Measurements from ENCODE around the gene FAM234A.

FAM234A gene

DNA sequence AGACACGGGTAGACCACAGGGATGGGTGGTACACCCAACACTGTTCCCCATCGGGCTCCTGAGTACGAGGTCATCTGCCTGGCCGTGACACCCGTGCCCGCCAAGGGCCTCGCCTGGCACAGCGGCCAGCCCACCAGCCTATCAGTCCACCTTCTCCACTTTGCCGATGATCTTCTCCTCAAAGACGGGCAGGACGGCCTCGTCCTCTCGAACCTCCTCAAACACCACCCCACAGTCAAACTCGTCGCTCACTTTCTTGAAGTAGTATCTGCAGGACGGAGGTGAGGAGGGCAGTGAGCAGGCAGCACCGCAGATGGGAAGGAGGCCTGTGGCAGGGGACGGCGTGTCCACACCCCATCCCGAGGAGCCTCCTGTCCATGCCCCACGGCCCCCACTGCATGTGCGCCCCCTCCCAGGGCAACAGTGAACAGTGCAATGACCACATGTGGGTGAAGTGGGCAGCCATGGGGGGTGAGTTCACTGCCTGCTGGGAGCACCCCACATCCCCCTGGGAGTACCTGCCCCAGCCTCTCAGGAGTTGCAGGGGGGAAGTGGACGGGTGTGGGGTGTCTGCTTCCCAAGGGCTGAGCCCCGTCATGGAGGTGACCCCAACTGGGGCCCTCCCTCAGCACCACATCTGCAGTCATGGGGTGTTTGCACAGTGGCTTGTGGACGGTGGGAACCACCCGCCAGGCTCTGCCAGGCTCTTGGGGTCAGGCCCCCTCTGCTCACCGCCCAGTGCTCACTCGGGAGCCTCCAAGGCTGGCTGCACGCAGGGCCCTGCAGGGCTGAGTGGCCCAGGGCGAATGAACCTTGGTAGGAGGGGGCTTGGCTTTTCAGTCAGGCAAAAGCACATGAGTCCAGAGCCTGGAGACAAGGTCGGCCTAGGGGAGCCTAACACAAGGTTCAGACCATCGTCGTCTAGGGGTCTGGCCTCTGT, 53.6 kb downstream of the FAM234A start:
- FAIRE-seq (no peak), DNase-seq (ENCODE audit: insufficient read length, low spot score) (no peak)
- TF ChIP-seq, protein P1, sequence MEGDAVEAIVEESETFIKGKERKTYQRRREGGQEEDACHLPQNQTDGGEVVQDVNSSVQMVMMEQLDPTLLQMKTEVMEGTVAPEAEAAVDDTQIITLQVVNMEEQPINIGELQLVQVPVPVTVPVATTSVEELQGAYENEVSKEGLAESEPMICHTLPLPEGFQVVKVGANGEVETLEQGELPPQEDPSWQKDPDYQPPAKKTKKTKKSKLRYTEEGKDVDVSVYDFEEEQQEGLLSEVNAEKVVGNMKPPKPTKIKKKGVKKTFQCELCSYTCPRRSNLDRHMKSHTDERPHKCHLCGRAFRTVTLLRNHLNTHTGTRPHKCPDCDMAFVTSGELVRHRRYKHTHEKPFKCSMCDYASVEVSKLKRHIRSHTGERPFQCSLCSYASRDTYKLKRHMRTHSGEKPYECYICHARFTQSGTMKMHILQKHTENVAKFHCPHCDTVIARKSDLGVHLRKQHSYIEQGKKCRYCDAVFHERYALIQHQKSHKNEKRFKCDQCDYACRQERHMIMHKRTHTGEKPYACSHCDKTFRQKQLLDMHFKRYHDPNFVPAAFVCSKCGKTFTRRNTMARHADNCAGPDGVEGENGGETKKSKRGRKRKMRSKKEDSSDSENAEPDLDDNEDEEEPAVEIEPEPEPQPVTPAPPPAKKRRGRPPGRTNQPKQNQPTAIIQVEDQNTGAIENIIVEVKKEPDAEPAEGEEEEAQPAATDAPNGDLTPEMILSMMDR (IDR thresholded peaks at IDR 0.05; ENCODE audit: insufficient read depth, missing control alignments) = no peak

DNA sequence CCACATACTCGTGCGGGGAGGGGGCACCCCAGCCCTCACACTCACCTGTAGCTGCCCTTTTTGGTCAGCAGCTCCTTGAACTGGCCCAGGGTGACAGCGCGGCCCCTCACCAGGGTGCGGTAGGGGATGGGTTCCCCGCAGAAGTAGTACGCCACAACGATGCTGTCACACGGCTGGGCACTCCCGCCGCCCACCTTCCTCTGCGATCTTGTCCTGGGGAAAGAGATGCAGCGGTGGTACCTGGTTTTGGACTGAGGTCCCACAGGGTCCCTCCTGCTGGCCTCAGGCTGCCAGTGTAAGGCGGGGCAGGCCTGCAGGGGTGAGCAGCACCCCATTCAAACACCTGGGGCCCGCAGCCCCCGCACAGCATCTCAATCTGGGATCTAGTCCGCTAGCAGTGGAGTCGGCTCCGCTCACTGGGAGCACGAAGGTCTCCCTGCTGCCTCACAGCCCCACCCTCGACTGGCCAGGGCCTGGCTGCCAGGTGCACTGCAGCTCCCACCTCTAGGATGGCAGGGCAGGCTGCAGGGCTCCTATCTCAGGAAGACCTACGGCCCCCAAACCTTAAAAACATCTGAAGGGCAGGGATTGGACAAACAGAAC, 54.9 kb downstream of the FAM234A start:
- FAIRE-seq (no peak), DNase-seq (ENCODE audit: insufficient read length, low spot score) (no peak)
- TF ChIP-seq, protein P1 (IDR thresholded peaks at IDR 0.05; ENCODE audit: insufficient read depth, missing control alignments) = no peak

DNA sequence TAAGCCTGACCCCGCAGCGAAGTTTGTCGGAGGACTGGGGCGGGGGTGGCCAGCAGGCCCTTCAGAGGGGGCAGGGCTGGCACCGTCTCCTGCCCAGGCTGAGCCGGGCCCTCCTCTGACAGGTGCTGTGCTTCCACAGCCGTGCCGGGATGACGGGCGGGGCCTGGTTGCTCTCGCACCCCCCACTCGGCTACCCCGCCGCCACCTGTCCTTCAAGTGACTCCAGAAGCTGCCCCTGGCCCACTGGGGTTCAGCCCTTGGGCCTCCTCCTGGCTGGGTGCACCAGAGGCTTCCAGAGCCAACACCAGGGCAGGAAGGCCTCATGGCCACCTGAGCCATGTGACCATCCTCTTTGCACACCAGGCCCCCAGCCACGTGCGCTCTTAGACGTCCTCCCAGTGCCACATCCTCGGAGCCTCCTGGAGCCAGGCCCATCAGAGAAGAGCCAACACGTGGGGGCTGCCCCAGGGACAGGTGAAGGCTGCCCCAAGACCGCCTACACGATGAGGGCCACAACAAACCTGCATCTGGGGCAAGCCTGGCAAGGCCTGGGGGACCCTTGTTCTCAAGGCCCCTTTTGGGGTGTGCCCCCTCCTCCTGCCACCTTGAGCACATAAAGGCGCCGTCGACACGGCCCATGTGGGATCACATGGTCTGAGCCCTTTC, 55.5 kb downstream of the FAM234A start:
- DNase-seq (ENCODE audit: insufficient read length, low spot score) = no peak
- FAIRE-seq = no peak
- TF ChIP-seq, protein P1 (IDR thresholded peaks at IDR 0.05; ENCODE audit: insufficient read depth, missing control alignments) = no peak

DNA sequence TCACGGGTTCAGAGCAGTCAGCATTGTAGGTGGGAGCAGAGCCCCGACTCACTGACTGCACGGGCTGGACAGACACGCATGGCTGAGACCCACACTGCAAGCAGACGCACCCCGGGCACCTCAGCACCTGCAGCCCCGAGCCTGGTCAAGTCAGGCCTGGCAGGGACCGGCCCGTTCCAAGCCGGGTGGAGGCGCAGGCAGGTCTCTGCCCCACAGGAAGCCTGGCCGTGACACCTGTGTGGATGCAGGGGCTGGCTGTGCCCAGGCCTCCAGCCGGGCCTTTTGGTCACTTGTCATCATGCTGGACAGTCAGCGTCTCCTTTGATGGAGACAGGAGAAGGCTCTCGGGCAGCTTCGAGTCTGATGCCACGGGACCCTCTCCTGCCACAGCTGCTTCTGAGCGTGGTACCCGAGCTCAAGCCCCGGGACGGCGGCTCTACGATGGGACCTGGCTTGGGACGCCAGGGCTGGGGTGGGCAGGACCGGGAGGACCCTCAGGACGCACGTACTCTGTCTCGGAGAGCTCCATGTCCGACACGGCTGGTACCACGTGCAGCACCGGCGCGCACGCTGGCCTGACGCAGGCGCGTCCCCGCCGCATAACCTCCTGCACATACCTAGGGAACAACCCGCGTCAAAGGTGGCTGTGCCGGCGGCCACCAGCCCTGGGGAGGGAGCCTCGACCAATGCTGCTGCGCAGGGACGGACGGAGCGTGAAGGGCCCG, 56.2 kb downstream of the FAM234A start:
- TF ChIP-seq, protein P1 (IDR thresholded peaks at IDR 0.05; ENCODE audit: insufficient read depth, missing control alignments) = no peak

DNA sequence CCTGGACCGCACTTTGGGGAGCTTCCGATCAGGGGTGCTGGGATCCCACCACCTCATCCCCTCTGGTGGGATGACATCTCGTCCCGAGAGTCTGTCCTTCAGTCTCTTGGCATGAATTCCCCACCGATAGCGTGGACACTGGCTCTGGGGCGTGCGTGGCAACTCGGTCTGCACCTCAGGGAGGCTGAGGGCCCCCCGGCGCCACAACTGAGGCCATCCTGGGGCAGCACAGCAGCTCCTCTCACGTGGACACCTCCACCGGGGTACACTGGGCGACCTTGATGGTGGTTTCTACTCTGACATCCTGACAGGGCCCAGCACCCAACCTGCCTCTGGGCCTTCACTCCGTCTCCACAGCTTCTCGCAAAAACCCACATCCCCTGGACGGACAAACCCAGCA, 56.9 kb downstream of the FAM234A start:
- DNase-seq (ENCODE audit: insufficient read length, low spot score) (no peak), FAIRE-seq (no peak)
- TF ChIP-seq, protein P1 (IDR thresholded peaks at IDR 0.05; ENCODE audit: insufficient read depth, missing control alignments) = no peak

More for the DNA sequence above, 56.2 kb downstream of the FAM234A start:
- no peak for FAIRE-seq
- no peak for DNase-seq (ENCODE audit: insufficient read length, low spot score)

DNA sequence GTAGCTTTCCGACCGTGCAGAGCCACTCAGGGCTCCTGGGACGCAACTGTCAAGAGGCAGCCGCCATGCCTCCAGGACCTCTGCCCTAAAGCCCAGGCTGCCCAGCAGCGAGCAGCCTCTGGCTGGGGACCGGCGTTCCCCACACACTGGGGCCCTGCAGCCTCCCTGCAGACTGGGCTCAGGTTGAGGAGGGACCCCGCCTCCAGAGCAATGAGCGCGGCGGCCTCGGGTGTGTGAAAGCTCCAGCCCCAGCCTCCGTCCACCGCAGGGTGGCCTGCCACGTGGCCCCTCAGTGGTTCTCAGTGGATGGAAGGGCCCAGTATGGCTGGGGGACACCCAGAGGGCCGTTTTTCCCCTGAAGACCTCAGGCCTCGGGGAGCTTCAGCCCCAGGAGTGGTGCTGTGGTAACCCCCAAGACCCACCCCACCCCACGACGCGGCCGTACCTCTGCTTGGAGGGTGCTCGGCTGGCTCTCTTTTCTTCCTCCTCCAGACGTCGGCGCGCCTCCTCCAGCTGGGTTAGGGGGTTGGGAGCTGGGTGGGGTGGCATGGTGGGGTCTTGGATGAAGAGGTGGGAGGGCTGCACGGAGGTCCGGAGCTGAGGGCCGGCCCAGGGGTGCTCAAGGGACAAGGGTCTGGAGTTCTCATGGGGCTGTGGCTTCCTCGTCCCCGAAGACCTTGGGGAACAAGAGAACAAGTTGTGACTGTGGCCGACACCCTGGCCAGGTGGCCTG, 58.6 kb downstream of the FAM234A start:
- DNase-seq (ENCODE audit: insufficient read length, low spot score) (no peak), FAIRE-seq (no peak)

More for the DNA sequence above, 58.6 kb downstream of the FAM234A start:
- TF ChIP-seq, protein P1 (IDR thresholded peaks at IDR 0.05; ENCODE audit: insufficient read depth, missing control alignments) = no peak

All from D721Med (cell line).